DND-41 (cell line): ENCODE data around the gene SLC9C2.

ENCODE experiments used
- EZH2 ChIP-seq: IDR thresholded peaks from 3 replicates; pipeline ENCODE4 v1.6.1; 2012; ENCODE audit warnings: borderline replicate concordance, low read depth, mild to moderate bottlenecking, moderate library complexity, low read length, inconsistent platforms; ENCODE audit not compliant: severe bottlenecking
- TF ChIP-seq, protein P1 (sequence below): IDR thresholded peaks from 2 replicates; pipeline ENCODE4 v1.5.1; 2012; ENCODE audit warnings: borderline replicate concordance, low read length, moderate library complexity, mild to moderate bottlenecking; ENCODE audit not compliant: poor library complexity, severe bottlenecking; ENCODE audit errors: extremely low read depth

GRCh38 chr1:173489149-173489600 is 113.7 kb downstream of the SLC9C2 start:
- TF ChIP-seq, protein P1, sequence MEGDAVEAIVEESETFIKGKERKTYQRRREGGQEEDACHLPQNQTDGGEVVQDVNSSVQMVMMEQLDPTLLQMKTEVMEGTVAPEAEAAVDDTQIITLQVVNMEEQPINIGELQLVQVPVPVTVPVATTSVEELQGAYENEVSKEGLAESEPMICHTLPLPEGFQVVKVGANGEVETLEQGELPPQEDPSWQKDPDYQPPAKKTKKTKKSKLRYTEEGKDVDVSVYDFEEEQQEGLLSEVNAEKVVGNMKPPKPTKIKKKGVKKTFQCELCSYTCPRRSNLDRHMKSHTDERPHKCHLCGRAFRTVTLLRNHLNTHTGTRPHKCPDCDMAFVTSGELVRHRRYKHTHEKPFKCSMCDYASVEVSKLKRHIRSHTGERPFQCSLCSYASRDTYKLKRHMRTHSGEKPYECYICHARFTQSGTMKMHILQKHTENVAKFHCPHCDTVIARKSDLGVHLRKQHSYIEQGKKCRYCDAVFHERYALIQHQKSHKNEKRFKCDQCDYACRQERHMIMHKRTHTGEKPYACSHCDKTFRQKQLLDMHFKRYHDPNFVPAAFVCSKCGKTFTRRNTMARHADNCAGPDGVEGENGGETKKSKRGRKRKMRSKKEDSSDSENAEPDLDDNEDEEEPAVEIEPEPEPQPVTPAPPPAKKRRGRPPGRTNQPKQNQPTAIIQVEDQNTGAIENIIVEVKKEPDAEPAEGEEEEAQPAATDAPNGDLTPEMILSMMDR: no peak
- no peak for TF ChIP-seq EZH2
